Retinal pigment epithelial cell (primary cell): ENCODE results near the gene TTC31.

Source experiments
- DNase-seq: peaks from one replicate; pipeline ENCODE4 v3.0.0-alpha.2; 2010; ENCODE audit warnings: low read depth
- H3K4me3 ChIP-seq: 2 replicates; pipeline ENCODE4 v1.5.1; 2011; ENCODE audit warnings: mild to moderate bottlenecking, low read length, control low read depth, moderate library complexity
- CTCF ChIP-seq: conservative IDR thresholded peaks from 2 replicates; pipeline ENCODE4 v1.5.1; 2011; ENCODE audit warnings: low read depth, low read length, control low read depth, inconsistent platforms

The TTC31 gene

GRCh38 chr2:74512744-74513604 is 30.1 kb downstream of the TTC31 start:
- no peak overlapping the region for H3K4me3 ChIP-seq
- no peak for DNase-seq
- no peak for TF ChIP-seq CTCF

GRCh38 chr2:74513605-74514367 is 30.9 kb downstream of the TTC31 start:
- no peak for DNase-seq
- H3K4me3 ChIP-seq, result no peak overlapping the region
- TF ChIP-seq CTCF, result no peak

- TF ChIP-seq CTCF, result no peak
- DNase-seq, result no peak
- no peak within 1 kb of the TSS for H3K4me3 ChIP-seq
These were observed 31.7 kb downstream of the TTC31 start, which contains the start of gene TLX2 for GRCh38 chr2:74514368-74515270. Gene TLX2, plus strand, starts transcription at chr2:74514450. Its CDS starts 357 bp downstream, at chr2:74514807.

- H3K4me3 ChIP-seq, result no peak overlapping the region
- no peak for TF ChIP-seq CTCF
- no peak for DNase-seq
These were observed 32.5 kb downstream of the TTC31 start for GRCh38 chr2:74515271-74515980.

- H3K4me3 ChIP-seq, result no peak overlapping the region
- no peak for DNase-seq
- no peak for TF ChIP-seq CTCF
These were observed 33.2 kb downstream of the TTC31 start for GRCh38 chr2:74515981-74516633.

GRCh38 chr2:74516650-74517049 is 33.8 kb downstream of the TTC31 start:
- no peak for DNase-seq
- TF ChIP-seq CTCF, result no peak
- no peak overlapping the region for H3K4me3 ChIP-seq
